HG02870 (cell line): ENCODE measurements around the gene COL17A1.

Experiments
- ATAC-seq: cut with Tn5 transposase; IDR thresholded peaks from one replicate; pipeline ENCODE4 v1.9.1; 2021; ENCODE audit warnings: mild to moderate bottlenecking, moderate library complexity; ENCODE audit not compliant: unreplicated experiment

COL17A1 gene

GRCh38 chr10:104054430-104054829 lies 31.2 kb downstream of the COL17A1 start:
- no peak for ATAC-seq

GRCh38 chr10:104053201-104053600 lies 32.5 kb downstream of the COL17A1 start:
- ATAC-seq = no peak

- no peak for ATAC-seq
Observed at GRCh38 chr10:104052431-104052830, 33.2 kb downstream of the COL17A1 start.

- no peak for ATAC-seq
Observed at GRCh38 chr10:104049504-104050250, 36.0 kb downstream of the COL17A1 start.

GRCh38 chr10:104046651-104047050 lies 39.0 kb downstream of the COL17A1 start:
- ATAC-seq = no peak

GRCh38 chr10:104045151-104046089 lies 40.3 kb downstream of the COL17A1 start:
- no peak for ATAC-seq

GRCh38 chr10:104043854-104044253 lies 41.8 kb downstream of the COL17A1 start:
- no peak for ATAC-seq

- no peak for ATAC-seq
Observed at GRCh38 chr10:104043185-104043830, 42.4 kb downstream of the COL17A1 start.

GRCh38 chr10:104041891-104042535 lies 43.7 kb downstream of the COL17A1 start:
- no peak for ATAC-seq

GRCh38 chr10:104040862-104041789 lies 44.6 kb downstream of the COL17A1 start:
- no peak for ATAC-seq

- no peak for ATAC-seq
Observed at GRCh38 chr10:104040382-104040781, 45.3 kb downstream of the COL17A1 start.

GRCh38 chr10:104038958-104039752 lies 46.5 kb downstream of the COL17A1 start:
- ATAC-seq = no peak

GRCh38 chr10:104038537-104038936 lies 47.1 kb downstream of the COL17A1 start:
- no peak for ATAC-seq

- ATAC-seq = no peak
Observed at GRCh38 chr10:104037261-104037951, 48.3 kb downstream of the COL17A1 start.

- ATAC-seq = no peak
Observed at GRCh38 chr10:104036518-104037260, 49.0 kb downstream of the COL17A1 start.

GRCh38 chr10:104036069-104036384 lies 49.7 kb downstream of the COL17A1 start:
- no peak for ATAC-seq

GRCh38 chr10:104035194-104036068 lies 50.2 kb downstream of the COL17A1 start:
- ATAC-seq = no peak
